Adrenal gland (tissue), 12 donors: Measurements from ENCODE around the gene GANC. TPM values are rescaled to one million over a fixed set of nuclear protein-coding genes. Genes with fewer than 3 reads are reported as not detected.

ENCODE experiments used
- DNase-seq, 7 donors: peaks; one replicate each; pipeline ENCODE4 v3.0.0-alpha.2; 2019 to 2020
- H3K27ac ChIP-seq, 5 donors: fragments of 200-600 bp; sonication (generic) in 4 of 5; 1 replicate in 3 of 5; 2 replicates in 2 of 5; pipeline versions ENCODE4 v1.5.1 to v1.8.0; 2016 to 2020; ENCODE audit warnings: mild to moderate bottlenecking in 1 of 5
- H3K27me3 ChIP-seq: fragments of 200-600 bp; 2 replicates; pipeline ENCODE4 v1.8.0; 2021
- H3K36me3 ChIP-seq, 2 donors: fragments of 200-600 bp; replicated peaks in 1 of 2; 1 replicate in 1 of 2; 2 replicates in 1 of 2; pipeline versions ENCODE4 v1.5.1 to v1.8.0; 2018 to 2022
- H3K4me1 ChIP-seq, 2 donors: fragments of 200-600 bp; replicated peaks in 1 of 2; 1 replicate in 1 of 2; 2 replicates in 1 of 2; pipeline versions ENCODE4 v1.5.1 to v1.8.0; 2018 to 2021
- H3K4me3 ChIP-seq, 4 donors: fragments of 200-600 bp; sonication (generic) in 3 of 4; one replicate each; pipeline ENCODE4 v1.5.1; 2016 to 2018
- H3K9me3 ChIP-seq, 3 donors: fragments of 200-600 bp; sonication (generic) in 1 of 3; replicated peaks in 1 of 3; 1 replicate in 2 of 3; 2 replicates in 1 of 3; pipeline versions ENCODE4 v1.5.1 to v1.8.0; 2016 to 2021
- CTCF ChIP-seq, 6 experiments: fragments of 450-650 bp in 4 of 6; fragments of 200-600 bp in 2 of 6; sonication (generic) in 1 of 6; IDR thresholded peaks; 1 replicate in 5 of 6; 2 replicates in 1 of 6; pipeline versions ENCODE4 v1.5.1 to v1.8.0; 2016 to 2021; ENCODE audit warnings: antibody characterized with exemption in 6 of 6, mild to moderate bottlenecking in 2 of 6, moderate library complexity in 1 of 6
- POLR2A ChIP-seq, 2 donors: fragments of 450-650 bp; IDR thresholded peaks; one replicate each; pipeline ENCODE4 v1.6.1; 2017; ENCODE audit warnings: antibody characterized with exemption in 2 of 2, mild to moderate bottlenecking in 2 of 2, moderate library complexity in 1 of 2
- WGBS, 4 donors: extraction: QIAGEN DNeasy Blood & Tissue Kit in 2 of 4; methylation state at CpG; one replicate each; pipeline versions ENCODE4 v1.1.5 to v1.1.7; 2013 to 2017; 5-methylcytosine and 5-hydroxymethylcytosine counted together
- intact Hi-C, 2 donors: fragments of 100-400 bp; cut with DNase I; formaldehyde crosslinking; loops; one replicate each; pipeline versions ENCODE4 v1.14.1 to v1.15.0; 2022 to 2023
- polyA plus RNA-seq, 3 donors: library from polyadenylated mRNA; stranded (reverse); fragments of 200-250 nt in 2 of 3; fragments of 350-450 nt in 1 of 3; fragmentation: Illumina TruSeq in 1 of 3; extraction: RNeasy Lipid Tissue Mini Kit (QIAGEN cat#74804) in 1 of 3; gene quantifications; one replicate each; pipeline ENCODE4 v1.2.3, GENCODE V29; 2013 to 2014
- total RNA-seq, 9 donors: library from RNA; depleted of rRNA in 4 of 9; stranded (reverse); fragments of >200 nt in 4 of 9; fragments of 120-200 nt in 1 of 9; fragmentation: NEBNext Ultra II Directional in 1 of 9; extraction: Animal tissue kit (Norgen Biotek cat#: 25700) in 1 of 9; gene quantifications; one replicate each; pipeline versions ENCODE4 v1.1.0 to v1.2.4, GENCODE V29; 2013 to 2023
- donor health status: healthy with polysubstance abuse.
- donor health status: Bipolar disorder and iron deficiency.
- donor health status: DM: yes; HTN: yes; CAD: no.
- donor health status: DM: no; HTN: no; CAD: no.
- donor health status: DM: no; HTN: no; CAD: no.
- donor health status: DM: yes; HTN: yes; CAD: no.

Gene GANC
- total and polyA plus RNA-seq, 12 donors, result 8.5 to 37.2 (median 18.5) TPM

GRCh38 chr15:42360535-42361112 is 87.6 kb downstream of the GANC start:
- Histone ChIP-seq H3K36me3 (no peaks in the 10 kb centered on the region), H3K27ac (no peak overlapping the region), H3K4me3 (no peak overlapping the region), H3K9me3 (no peaks in the 10 kb centered on the region), H3K4me1 (no peaks in the 10 kb centered on the region), H3K27me3 (no peaks in the 10 kb centered on the region)
- no peak for TF ChIP-seq POLR2A (IDR thresholded peaks at IDR 0.05)
- TF ChIP-seq CTCF (IDR thresholded peaks at IDR 0.05), result no peak
- WGBS, 4 donors, result 94 to 99% (median 95%) methylated on average over 5 of the region's 5 CpGs
- intact Hi-C loops, result no loop called here
- DNase-seq, result no peak

GRCh38 chr15:42363487-42363886 is 90.5 kb downstream of the GANC start:
- H3K4me1 ChIP-seq, result no peaks in the 10 kb centered on the region
- H3K9me3 ChIP-seq, result no peaks in the 10 kb centered on the region
- TF ChIP-seq POLR2A (IDR thresholded peaks at IDR 0.05), result no peak
- no peak for TF ChIP-seq CTCF (IDR thresholded peaks at IDR 0.05)
- 89 to 98% (median 94%) methylated on average over 3 of the region's 3 CpGs for WGBS, 4 donors
- no peak overlapping the region for H3K27ac ChIP-seq
- DNase-seq, result no peak
- H3K4me3 ChIP-seq, result no peak overlapping the region
- H3K27me3 ChIP-seq, result no peaks in the 10 kb centered on the region
- H3K36me3 ChIP-seq, result no peaks in the 10 kb centered on the region
- intact Hi-C loops, result no loop called here

DNA sequence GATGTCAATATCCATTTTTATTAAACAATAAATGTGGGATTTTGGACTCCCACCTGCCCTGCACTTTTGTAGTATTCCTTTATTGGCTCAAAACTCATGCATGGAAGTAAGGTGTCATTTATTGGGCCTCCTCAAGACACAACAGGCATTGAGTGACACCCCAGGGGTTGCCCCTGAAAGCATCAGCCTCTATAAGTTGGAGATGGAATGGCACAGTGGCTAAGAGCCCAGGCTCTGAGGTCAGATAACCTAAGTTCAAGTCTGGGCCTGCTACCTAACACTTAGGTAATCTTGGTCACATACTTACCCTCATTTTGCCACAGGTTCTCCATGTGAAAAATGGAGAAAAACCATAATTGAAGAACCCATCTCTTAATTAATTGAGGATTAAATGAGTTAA is 90.9 kb downstream of the GANC start:
- Histone ChIP-seq H3K27ac (no peak overlapping the region), H3K4me3 (no peak overlapping the region), H3K27me3 (no peaks in the 10 kb centered on the region), H3K36me3 (no peaks in the 10 kb centered on the region), H3K9me3 (no peaks in the 10 kb centered on the region), H3K4me1 (no peaks in the 10 kb centered on the region)
- no peak for DNase-seq
- intact Hi-C loops, result no loop called here
- no peak for TF ChIP-seq POLR2A (IDR thresholded peaks at IDR 0.05)
- no peak for TF ChIP-seq CTCF (IDR thresholded peaks at IDR 0.05)

GRCh38 chr15:42364529-42364928 is 91.5 kb downstream of the GANC start:
- Histone ChIP-seq H3K9me3 (no peaks in the 10 kb centered on the region), H3K4me3 (no peak overlapping the region), H3K27me3 (no peaks in the 10 kb centered on the region), H3K4me1 (no peaks in the 10 kb centered on the region), H3K36me3 (no peaks in the 10 kb centered on the region), H3K27ac (no peak overlapping the region)
- intact Hi-C loops, result no loop called here
- DNase-seq, result peak in 5 of 7 donors; percentile 23 to 68 (median 32)
- TF ChIP-seq CTCF (IDR thresholded peaks at IDR 0.05), result no peak
- no peak for TF ChIP-seq POLR2A (IDR thresholded peaks at IDR 0.05)
- 53 to 78% (median 74%) methylated on average over 1 of the region's 1 CpG; no CpG with 5 or more reads in 1 of the 4 donors for WGBS, 4 donors
